ENCODE results near the gene TTLL11.

DNA sequence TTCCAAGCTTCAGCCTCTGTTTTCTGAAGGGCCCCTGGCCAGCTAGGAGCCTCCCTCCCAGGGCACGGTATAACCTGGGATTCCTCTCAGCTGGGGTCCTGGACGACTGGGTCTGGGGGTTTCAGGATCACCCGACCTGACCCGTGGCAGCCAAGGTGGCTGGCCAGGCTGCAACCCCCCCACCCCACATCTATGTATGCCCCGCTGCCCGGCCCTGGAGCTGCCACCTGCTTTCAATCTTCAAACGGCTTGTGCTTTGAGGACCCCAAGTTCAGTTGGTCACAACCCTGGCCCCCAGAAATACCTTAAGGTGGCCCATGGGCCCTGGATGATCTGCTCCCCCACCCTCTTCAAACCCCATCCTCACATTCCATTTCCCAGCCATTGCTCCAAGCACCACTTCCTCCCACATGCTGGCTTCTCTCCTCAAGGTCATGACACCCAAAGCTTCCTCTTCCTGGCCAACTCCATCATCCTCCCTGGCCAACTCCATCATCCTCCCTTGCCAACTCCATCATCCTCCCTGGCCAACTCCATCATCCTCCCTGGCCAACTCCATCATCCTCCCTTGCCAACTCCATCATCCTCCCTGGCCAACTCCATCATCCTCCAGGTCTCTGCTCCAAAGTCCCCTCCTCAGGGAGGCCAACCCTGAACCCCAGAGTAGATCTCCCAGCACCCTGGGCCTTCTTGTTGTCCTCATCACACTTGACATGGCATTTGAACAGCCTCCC, 17.2 kb upstream of the TTLL11 start:
- no peak for TF ChIP-seq POLR2A (IDR thresholded peaks at IDR 0.05)
- TF ChIP-seq, protein P1, sequence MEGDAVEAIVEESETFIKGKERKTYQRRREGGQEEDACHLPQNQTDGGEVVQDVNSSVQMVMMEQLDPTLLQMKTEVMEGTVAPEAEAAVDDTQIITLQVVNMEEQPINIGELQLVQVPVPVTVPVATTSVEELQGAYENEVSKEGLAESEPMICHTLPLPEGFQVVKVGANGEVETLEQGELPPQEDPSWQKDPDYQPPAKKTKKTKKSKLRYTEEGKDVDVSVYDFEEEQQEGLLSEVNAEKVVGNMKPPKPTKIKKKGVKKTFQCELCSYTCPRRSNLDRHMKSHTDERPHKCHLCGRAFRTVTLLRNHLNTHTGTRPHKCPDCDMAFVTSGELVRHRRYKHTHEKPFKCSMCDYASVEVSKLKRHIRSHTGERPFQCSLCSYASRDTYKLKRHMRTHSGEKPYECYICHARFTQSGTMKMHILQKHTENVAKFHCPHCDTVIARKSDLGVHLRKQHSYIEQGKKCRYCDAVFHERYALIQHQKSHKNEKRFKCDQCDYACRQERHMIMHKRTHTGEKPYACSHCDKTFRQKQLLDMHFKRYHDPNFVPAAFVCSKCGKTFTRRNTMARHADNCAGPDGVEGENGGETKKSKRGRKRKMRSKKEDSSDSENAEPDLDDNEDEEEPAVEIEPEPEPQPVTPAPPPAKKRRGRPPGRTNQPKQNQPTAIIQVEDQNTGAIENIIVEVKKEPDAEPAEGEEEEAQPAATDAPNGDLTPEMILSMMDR (IDR thresholded peaks at IDR 0.05): no peak

Data from upper lobe of left lung (tissue), 4 donors.